Endothelial cell (in vitro differentiated cells): ENCODE results near the gene YIF1B. TPM values are rescaled to one million over a fixed set of nuclear protein-coding genes. Genes with fewer than 3 reads are reported as not detected.

Source experiments
- DNase-seq: peaks from one replicate; pipeline ENCODE4 v3.0.0; 2021; ENCODE audit warnings: low spot score
- H3K27ac Mint-ChIP-seq: one replicate; pipeline ENCODE4 v1.8.0; 2021; ENCODE audit warnings: mixed read lengths, inconsistent platforms; ENCODE audit not compliant: unreplicated experiment
- H3K27me3 Mint-ChIP-seq: one replicate; pipeline ENCODE4 v1.8.0; 2021; ENCODE audit warnings: mild to moderate bottlenecking, moderate library complexity, mixed read lengths, inconsistent platforms; ENCODE audit not compliant: unreplicated experiment
- H3K36me3 Mint-ChIP-seq: one replicate; pipeline ENCODE4 v1.8.0; 2021; ENCODE audit warnings: mild to moderate bottlenecking, low read depth, mixed read lengths, inconsistent platforms; ENCODE audit not compliant: unreplicated experiment
- H3K4me1 Mint-ChIP-seq: one replicate; pipeline ENCODE4 v1.8.0; 2021; ENCODE audit warnings: mild to moderate bottlenecking, mixed read lengths, inconsistent platforms; ENCODE audit not compliant: unreplicated experiment
- H3K4me3 Mint-ChIP-seq: one replicate; pipeline ENCODE4 v1.8.0; 2021; ENCODE audit warnings: mild to moderate bottlenecking, mixed read lengths, inconsistent platforms; ENCODE audit not compliant: unreplicated experiment
- H3K9me3 Mint-ChIP-seq: one replicate; pipeline ENCODE4 v1.8.0; 2021; ENCODE audit warnings: mixed read lengths, inconsistent platforms; ENCODE audit not compliant: unreplicated experiment
- total RNA-seq: library from RNA; stranded (reverse); fragmentation: NEBNext Ultra II Directional; extraction: Animal tissue kit (Norgen Biotek cat#: 25700); gene quantifications from one replicate; pipeline ENCODE4 v1.2.1, GENCODE V29; 2021; ENCODE audit not compliant: unreplicated experiment
- TF ChIP-seq, protein P1 (sequence below): fragments of 200-600 bp; sonication (generic); IDR thresholded peaks from one replicate; pipeline ENCODE4 v1.5.0; 2021; ENCODE audit warnings: antibody characterized with exemption; ENCODE audit not compliant: unreplicated experiment

YIF1B gene
- total RNA-seq, 1 donor from 2014 or later: 55.2 TPM

GRCh38 chr19:38288123-38288855 lies 27.5 kb downstream of the YIF1B start:
- TF ChIP-seq, protein P1, sequence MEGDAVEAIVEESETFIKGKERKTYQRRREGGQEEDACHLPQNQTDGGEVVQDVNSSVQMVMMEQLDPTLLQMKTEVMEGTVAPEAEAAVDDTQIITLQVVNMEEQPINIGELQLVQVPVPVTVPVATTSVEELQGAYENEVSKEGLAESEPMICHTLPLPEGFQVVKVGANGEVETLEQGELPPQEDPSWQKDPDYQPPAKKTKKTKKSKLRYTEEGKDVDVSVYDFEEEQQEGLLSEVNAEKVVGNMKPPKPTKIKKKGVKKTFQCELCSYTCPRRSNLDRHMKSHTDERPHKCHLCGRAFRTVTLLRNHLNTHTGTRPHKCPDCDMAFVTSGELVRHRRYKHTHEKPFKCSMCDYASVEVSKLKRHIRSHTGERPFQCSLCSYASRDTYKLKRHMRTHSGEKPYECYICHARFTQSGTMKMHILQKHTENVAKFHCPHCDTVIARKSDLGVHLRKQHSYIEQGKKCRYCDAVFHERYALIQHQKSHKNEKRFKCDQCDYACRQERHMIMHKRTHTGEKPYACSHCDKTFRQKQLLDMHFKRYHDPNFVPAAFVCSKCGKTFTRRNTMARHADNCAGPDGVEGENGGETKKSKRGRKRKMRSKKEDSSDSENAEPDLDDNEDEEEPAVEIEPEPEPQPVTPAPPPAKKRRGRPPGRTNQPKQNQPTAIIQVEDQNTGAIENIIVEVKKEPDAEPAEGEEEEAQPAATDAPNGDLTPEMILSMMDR: no peak
- Mint-ChIP-seq H3K9me3 (no peaks in the 10 kb centered on the region), H3K36me3 (peaks cover 13% of the 10 kb centered on the region), H3K4me3 (no peak overlapping the region), H3K27ac (no peak overlapping the region), H3K4me1 (peaks cover 3% of the 10 kb centered on the region), H3K27me3 (peaks cover 4% of the 10 kb centered on the region)
- DNase-seq: no peak

DNA sequence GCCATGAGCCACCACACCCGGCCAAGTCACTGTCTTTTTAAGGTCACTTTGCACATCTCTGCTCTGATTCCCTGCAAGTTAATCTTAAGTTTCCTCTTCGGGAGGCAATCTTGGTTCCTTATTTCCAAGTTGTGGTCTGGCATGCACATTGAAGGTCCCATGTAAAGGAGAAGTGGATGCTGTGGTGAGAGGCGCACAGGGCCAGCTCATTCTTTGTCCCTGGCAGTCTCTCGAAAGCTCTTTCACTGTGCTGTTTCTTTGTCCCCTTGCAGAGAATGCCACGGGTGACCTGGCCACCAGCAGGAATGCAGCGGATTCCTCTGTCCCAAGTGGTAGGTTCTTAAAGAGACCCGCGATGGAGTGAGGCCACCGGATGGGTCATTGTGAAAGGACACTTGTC lies 28.1 kb downstream of the YIF1B start:
- TF ChIP-seq, protein P1: no peak
- peaks cover 3% of the 10 kb centered on the region for H3K27me3 Mint-ChIP-seq
- peaks cover 13% of the 10 kb centered on the region for H3K36me3 Mint-ChIP-seq
- no peak for DNase-seq
- peaks cover 8% of the 10 kb centered on the region for H3K4me1 Mint-ChIP-seq
- no peak overlapping the region for H3K27ac Mint-ChIP-seq
- H3K4me3 Mint-ChIP-seq: no peak overlapping the region
- no peaks in the 10 kb centered on the region for H3K9me3 Mint-ChIP-seq

- no peaks in the 10 kb centered on the region for H3K27me3 Mint-ChIP-seq
- H3K9me3 Mint-ChIP-seq: no peaks in the 10 kb centered on the region
- no peak overlapping the region for H3K4me3 Mint-ChIP-seq
- no peak for DNase-seq
- H3K4me1 Mint-ChIP-seq: peaks cover 11% of the 10 kb centered on the region
- TF ChIP-seq, protein P1: no peak
- H3K36me3 Mint-ChIP-seq: peaks cover 7% of the 10 kb centered on the region
- H3K27ac Mint-ChIP-seq: no peak overlapping the region
Measured at GRCh38 chr19:38285567-38285966, 30.2 kb downstream of the YIF1B start.

- Mint-ChIP-seq H3K4me1 (peaks cover 11% of the 10 kb centered on the region), H3K27me3 (no peaks in the 10 kb centered on the region), H3K4me3 (no peak overlapping the region), H3K36me3 (peaks cover 5% of the 10 kb centered on the region), H3K27ac (no peak overlapping the region), H3K9me3 (no peaks in the 10 kb centered on the region)
- DNase-seq: no peak
- TF ChIP-seq, protein P1: no peak
Measured at GRCh38 chr19:38284422-38284821, 31.3 kb downstream of the YIF1B start.

DNA sequence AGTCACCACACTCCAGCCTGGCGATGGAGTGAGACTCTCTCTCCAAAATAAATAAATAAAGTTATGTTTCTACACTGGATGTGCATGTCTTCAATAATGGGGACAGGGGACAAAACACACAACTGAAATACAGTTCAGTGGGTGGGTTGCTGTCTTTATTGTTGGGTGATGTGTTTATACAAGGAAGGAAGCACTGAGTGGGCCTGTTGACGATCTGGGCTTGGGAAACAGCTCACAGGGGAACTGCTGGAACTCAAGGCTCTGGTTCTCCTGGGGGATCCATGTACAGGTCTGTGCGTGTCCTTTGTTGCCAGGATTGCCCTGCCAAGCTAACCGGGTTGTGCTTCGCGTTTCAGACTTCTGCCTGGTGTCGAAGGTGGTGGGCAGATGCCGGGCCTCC lies 32.5 kb downstream of the YIF1B start:
- Mint-ChIP-seq H3K4me1 (peaks cover 12% of the 10 kb centered on the region), H3K36me3 (peaks cover 5% of the 10 kb centered on the region), H3K4me3 (no peak overlapping the region), H3K9me3 (no peaks in the 10 kb centered on the region), H3K27ac (no peak overlapping the region), H3K27me3 (no peaks in the 10 kb centered on the region)
- TF ChIP-seq, protein P1: no peak
- no peak for DNase-seq
